Effector memory CD4-positive, alpha-beta T cell (primary cell): ENCODE data around the gene MAK.
"Not testable (repeated sequence)": the region's sequence is repeated elsewhere in the genome, so short reads cannot be mapped to it uniquely, and the experiment has no call there.

Experiments used
- DNase-seq, 3 donors: peaks; one replicate each; pipeline ENCODE4 v3.0.0-alpha.2; 2020
- H3K27ac ChIP-seq: 2 replicates; pipeline ENCODE4 v1.7.0; 2013; ENCODE audit warnings: mild to moderate bottlenecking, low read length, moderate library complexity; ENCODE audit not compliant: insufficient read depth, poor library complexity, severe bottlenecking
- H3K27me3 ChIP-seq: replicated peaks from 2 replicates; pipeline ENCODE4 v1.7.0; 2013; ENCODE audit warnings: mild to moderate bottlenecking, low read length; ENCODE audit not compliant: insufficient read depth, control insufficient read depth, poor library complexity, severe bottlenecking
- H3K36me3 ChIP-seq: 2 replicates; pipeline ENCODE4 v1.7.0; 2013; ENCODE audit warnings: mild to moderate bottlenecking, low read length, moderate library complexity; ENCODE audit not compliant: control insufficient read depth, insufficient read depth
- H3K4me1 ChIP-seq: 2 replicates; pipeline ENCODE4 v1.7.0; 2013; ENCODE audit warnings: low read length, mild to moderate bottlenecking; ENCODE audit not compliant: control insufficient read depth, insufficient read depth, poor library complexity, severe bottlenecking
- H3K4me3 ChIP-seq: 2 replicates; pipeline ENCODE4 v1.7.0; 2013; ENCODE audit warnings: low read length, low read depth, mild to moderate bottlenecking; ENCODE audit not compliant: insufficient read depth, poor library complexity, severe bottlenecking
- H3K9me3 ChIP-seq: 2 replicates; pipeline ENCODE4 v1.7.0; 2013; ENCODE audit warnings: mild to moderate bottlenecking, low read length, moderate library complexity; ENCODE audit not compliant: control insufficient read depth

Gene MAK

GRCh38 chr6:10722570-10722819, 115.8 kb downstream of the MAK start:
- H3K27ac ChIP-seq: peak overlapping the region; percentile 61
- H3K4me3 ChIP-seq: peak overlapping the region; percentile 62
- peaks cover 6% of the 10 kb centered on the region for H3K4me1 ChIP-seq
- no peaks in the 10 kb centered on the region for H3K9me3 ChIP-seq
- no peak for DNase-seq
- no peaks in the 10 kb centered on the region for H3K36me3 ChIP-seq
- no peaks in the 10 kb centered on the region for H3K27me3 ChIP-seq

DNA sequence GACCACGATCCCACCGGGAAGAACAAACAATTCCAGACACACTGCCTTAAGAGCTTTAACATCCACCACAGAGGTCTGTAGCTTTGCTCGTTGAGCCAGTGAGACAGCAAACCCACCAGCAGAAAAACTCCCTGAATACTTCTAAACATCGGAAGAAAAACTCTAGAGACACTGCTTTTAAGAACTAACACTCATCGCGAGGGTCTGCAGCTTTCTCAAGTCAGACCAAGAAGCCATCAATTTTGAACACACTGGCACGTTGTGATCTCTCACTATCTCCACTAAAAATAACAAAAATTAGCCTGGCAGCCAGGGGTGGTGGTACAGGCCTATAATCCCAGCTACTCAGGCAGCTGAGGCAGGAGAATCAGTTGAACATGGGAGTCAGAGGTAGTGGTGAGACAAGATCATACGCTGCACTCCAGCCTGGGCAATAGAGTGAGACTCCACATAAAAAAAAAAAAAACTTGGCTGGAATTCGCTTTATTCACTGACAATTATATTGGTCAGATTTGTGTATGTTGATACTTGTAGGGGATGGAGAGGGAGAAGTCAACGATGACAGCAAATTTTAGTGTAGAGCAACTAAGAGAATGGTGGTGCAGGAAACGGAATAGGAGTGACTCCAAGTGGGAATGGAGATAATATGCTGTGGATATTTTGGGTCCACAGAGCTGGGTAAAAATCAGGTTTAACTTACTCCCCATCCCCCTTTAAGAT, 116.3 kb downstream of the MAK start:
- no peak for DNase-seq
- H3K27ac ChIP-seq: peak overlapping the region; percentile 61

DNA sequence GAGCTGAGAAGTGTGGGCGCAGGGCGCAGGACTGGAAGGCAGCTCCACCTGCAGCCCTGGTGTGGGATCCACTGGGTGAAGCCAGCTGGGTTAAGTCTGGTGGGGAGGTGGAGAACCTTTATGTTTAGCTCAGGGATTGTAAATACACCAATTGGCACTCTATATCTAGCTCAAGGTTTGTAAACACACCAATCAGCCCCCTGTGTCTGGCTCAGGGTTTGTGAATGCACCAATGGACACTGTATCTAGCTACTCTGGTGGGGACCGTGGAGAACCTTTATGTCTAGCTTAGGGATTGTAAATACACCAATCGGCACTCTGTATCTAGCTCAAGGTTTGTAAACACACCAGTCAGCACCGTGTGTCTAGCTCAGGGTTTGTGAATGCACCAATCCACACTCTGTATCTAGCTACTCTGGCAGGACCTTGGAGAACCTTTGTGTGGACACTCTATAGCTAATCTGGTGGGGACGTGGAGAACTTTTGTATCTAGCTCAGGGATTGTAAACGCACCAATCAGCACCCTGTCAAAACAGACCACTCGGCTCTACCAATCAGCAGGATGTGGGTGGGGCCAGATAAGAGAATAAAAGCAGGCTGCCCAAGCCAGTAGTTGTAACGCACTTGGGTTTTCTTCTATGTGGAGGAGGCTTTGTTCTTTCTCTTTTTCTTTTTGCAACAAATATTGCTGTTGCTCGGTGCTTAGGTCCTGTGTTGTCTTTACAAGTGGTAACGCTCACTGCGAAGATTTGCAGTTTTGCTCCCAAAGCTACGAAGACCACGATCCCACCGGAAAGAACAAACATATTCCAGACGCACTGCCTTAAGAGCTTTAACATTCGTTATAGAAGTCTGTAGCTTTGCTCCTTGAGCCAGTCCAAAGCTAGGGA, 117.1 kb downstream of the MAK start:
- H3K27me3 ChIP-seq, H3K9me3 ChIP-seq, H3K36me3 ChIP-seq, DNase-seq, H3K4me1 ChIP-seq: not testable (repeated sequence)
- peak overlapping the region; percentile 71 for H3K27ac ChIP-seq
- peak overlapping the region; percentile 63 for H3K4me3 ChIP-seq

More for the DNA sequence above, 116.3 kb downstream of the MAK start:
- no peaks in the 10 kb centered on the region for H3K27me3 ChIP-seq
- no peaks in the 10 kb centered on the region for H3K36me3 ChIP-seq
- H3K4me3 ChIP-seq: peak overlapping the region; percentile 62
- no peaks in the 10 kb centered on the region for H3K9me3 ChIP-seq
- H3K4me1 ChIP-seq: peaks cover 6% of the 10 kb centered on the region

DNA sequence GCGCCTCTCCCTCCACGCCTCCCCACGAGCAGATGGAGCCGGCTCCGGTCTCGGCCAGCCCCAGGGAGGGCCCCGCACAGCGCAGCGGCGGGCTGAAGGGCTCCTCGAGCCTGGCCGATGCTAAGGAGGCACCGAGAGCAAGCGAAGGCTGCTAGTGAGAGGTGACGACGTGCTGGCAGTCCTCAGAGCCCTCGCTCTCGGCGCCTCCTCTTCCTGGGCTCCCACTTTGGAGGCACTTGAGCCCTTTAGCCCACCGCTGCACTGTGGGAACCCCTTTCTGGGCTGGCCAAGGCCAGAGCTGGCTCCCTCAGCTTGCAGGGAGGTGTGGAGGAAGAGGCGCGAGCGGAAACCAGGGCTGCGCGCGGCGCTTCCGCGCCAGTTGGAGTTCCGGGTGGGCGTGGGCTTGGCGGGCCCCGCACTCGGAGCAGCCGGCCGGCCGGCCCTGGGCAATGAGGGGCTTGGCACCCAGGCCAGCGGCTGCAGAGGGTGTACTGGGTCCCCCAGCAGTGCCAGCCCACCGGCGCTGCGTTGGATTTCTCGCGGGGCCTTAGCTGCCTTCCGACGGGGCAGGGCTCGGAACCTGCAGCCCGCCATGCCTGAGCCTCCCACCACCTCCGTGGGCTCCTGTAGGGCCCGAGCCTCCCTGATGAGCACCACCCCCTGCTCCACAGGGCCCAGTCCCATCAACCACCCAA, 117.9 kb downstream of the MAK start:
- Histone ChIP-seq H3K27me3 (no peaks in the 10 kb centered on the region), H3K36me3 (no peaks in the 10 kb centered on the region), H3K27ac (peak overlapping the region; percentile 71), H3K9me3 (no peaks in the 10 kb centered on the region), H3K4me3 (peak overlapping the region; percentile 63), H3K4me1 (peaks cover 6% of the 10 kb centered on the region)
- DNase-seq: peak; percentile 31 to 50 (median 41)

DNA sequence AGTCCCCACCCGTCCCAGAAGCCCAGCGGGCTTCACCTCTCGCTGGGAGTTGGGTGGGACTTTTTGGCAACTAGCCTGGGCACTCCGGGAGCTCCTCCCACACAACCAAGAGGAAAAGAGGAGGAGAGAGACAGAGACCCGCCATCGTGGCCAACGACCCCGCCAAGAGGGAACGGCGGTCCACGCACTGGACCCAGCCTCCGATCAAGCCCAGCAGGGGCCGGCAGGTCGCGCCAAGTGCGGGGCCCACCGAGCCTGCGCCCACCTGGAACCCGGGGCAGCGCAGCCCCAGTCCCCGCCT, 118.4 kb downstream of the MAK start:
- Histone ChIP-seq H3K36me3 (no peaks in the 10 kb centered on the region), H3K27ac (peak overlapping the region; percentile 71), H3K4me1 (peaks cover 6% of the 10 kb centered on the region), H3K27me3 (no peaks in the 10 kb centered on the region), H3K4me3 (peak overlapping the region; percentile 63), H3K9me3 (no peaks in the 10 kb centered on the region)
- no peak for DNase-seq

DNA sequence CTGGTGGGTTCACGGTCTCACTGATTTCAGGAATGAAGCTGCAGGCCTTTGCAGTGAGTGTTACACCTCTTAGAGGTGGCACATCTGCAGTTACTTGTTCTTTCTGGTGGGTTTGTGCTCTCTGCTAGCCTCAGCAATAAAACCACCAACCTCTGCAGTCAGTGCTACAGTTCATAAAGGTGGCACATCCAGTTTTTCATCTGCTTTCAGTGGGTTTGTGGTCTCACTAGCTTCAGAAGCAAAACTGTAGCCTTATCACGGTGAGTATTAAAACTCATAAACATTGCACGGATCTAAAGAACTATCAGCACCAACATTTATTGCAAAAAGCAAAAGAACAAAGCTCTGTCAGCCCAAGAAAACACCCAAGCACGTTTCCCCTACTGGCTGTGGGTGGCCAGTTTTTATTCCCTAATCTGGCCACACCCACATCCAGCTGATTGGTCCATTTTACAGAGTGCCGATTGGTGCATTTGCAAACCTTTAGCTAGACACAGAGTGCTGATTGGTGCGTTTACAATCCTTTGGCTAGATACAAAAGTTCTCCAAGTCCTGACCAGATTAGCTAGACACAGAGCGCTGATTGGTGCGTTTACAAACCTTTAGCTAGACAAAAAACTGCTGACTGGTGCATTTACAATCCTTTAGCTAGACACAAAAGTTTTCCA, 118.9 kb downstream of the MAK start:
- no peaks in the 10 kb centered on the region for H3K9me3 ChIP-seq
- peaks cover 6% of the 10 kb centered on the region for H3K4me1 ChIP-seq
- no peak for DNase-seq
- H3K4me3 ChIP-seq: peak overlapping the region; percentile 63
- H3K27me3 ChIP-seq: no peaks in the 10 kb centered on the region
- no peak overlapping the region for H3K27ac ChIP-seq
- H3K36me3 ChIP-seq: no peaks in the 10 kb centered on the region

DNA sequence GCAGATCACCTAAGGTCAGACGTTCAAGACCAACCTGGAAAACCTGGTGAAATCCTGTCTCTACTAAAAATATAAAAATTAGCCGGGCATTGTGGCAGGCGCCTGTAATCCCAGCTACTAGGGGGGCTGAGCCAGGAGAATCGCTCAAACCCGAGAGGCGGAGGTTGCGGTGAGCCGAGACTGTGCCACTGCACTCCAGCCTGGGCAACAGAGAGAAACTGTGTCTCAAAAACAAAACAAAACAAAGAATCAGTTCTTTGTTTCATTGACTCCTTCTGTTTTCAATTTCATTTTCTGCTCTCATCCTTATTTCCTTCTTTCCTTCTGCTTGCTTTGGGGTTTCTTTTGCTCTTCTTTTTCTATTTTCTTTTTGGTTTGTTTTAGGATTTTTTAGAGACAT, 124.4 kb downstream of the MAK start:
- Histone ChIP-seq H3K27me3 (no peaks in the 10 kb centered on the region), H3K36me3 (peaks cover 3% of the 10 kb centered on the region), H3K4me3 (no peak overlapping the region), H3K27ac (no peak overlapping the region), H3K9me3 (no peaks in the 10 kb centered on the region), H3K4me1 (no peaks in the 10 kb centered on the region)
- DNase-seq: no peak
